NCI-H1417 treated with DMSO at 0.1 percent for 48 hours (cell line): ENCODE results near the gene STK40.

ENCODE experiments used
- DNase-seq: peaks from one replicate; lab custom pipeline; 2025; lab: John Stamatoyannopoulos, UW

STK40 gene

GRCh38 chr1:36309397-36309796, 76.3 kb downstream of the STK40 start:
- no peak for DNase-seq

GRCh38 chr1:36307601-36308330, 78.0 kb downstream of the STK40 start:
- no peak for DNase-seq

- DNase-seq = peak; percentile 70
Observed at GRCh38 chr1:36306902-36307456, 78.7 kb downstream of the STK40 start.

GRCh38 chr1:36306210-36306901, 79.4 kb downstream of the STK40 start, which contains the start of gene SH3D21:
Gene SH3D21, plus strand, starts transcription at chr1:36306368. Its CDS starts 53 bp downstream, at chr1:36306421.
- DNase-seq = no peak

GRCh38 chr1:36305915-36306209, 79.9 kb downstream of the STK40 start:
- DNase-seq = no peak

- no peak for DNase-seq
Observed at GRCh38 chr1:36304970-36305914, 80.5 kb downstream of the STK40 start.

- no peak for DNase-seq
Observed at GRCh38 chr1:36304521-36304920, 81.2 kb downstream of the STK40 start.

- DNase-seq = no peak
Observed at GRCh38 chr1:36303650-36304360, 81.9 kb downstream of the STK40 start.

- DNase-seq = no peak
Observed at GRCh38 chr1:36303244-36303643, 82.5 kb downstream of the STK40 start.

- DNase-seq = no peak
Observed at GRCh38 chr1:36301220-36301619, 84.5 kb downstream of the STK40 start.

- no peak for DNase-seq
Observed at GRCh38 chr1:36300526-36300925, 85.2 kb downstream of the STK40 start.

- no peak for DNase-seq
Observed at GRCh38 chr1:36298640-36299039, 87.1 kb downstream of the STK40 start.

- DNase-seq = no peak
Observed at GRCh38 chr1:36297062-36297461, 88.7 kb downstream of the STK40 start.

GRCh38 chr1:36295390-36295789, 90.3 kb downstream of the STK40 start:
- no peak for DNase-seq
